CD14-positive monocyte (primary cell): ENCODE results near the gene AMOTL1. TPM values are rescaled to one million over a fixed set of nuclear protein-coding genes. Genes with fewer than 3 reads are reported as not detected.

Source experiments
- DNase-seq, 3 donors: peaks; one replicate each; pipeline ENCODE4 v3.0.0-alpha.2; 2011 to 2022
- H2AFZ ChIP-seq: 2 replicates; pipeline ENCODE4 v1.6.0; 2012; ENCODE audit warnings: mild to moderate bottlenecking, low read depth, low read length, inconsistent platforms; ENCODE audit not compliant: insufficient read depth, poor library complexity, severe bottlenecking
- H3K27ac ChIP-seq, 2 donors: 1 replicate in 1 of 2; 2 replicates in 1 of 2; pipeline ENCODE4 v1.5.1; 2012 to 2013; ENCODE audit warnings: low read length in 2 of 2, control low read depth in 1 of 2, inconsistent platforms in 1 of 2, low read depth in 1 of 2, mild to moderate bottlenecking in 1 of 2
- H3K27me3 ChIP-seq, 2 donors: one replicate each; pipeline versions ENCODE4 v1.6.0 to v1.6.1; 2011 to 2013; ENCODE audit warnings: low read length in 2 of 2; ENCODE audit not compliant: control insufficient read depth in 2 of 2, insufficient read depth in 2 of 2
- H3K36me3 ChIP-seq, 2 donors: replicated peaks in 1 of 2; 1 replicate in 1 of 2; 2 replicates in 1 of 2; pipeline versions ENCODE4 v1.5.1 to v1.6.1; 2012 to 2013; ENCODE audit warnings: low read length in 2 of 2, control low read depth in 1 of 2, inconsistent platforms in 1 of 2, mild to moderate bottlenecking in 1 of 2; ENCODE audit not compliant: insufficient read depth in 2 of 2, control insufficient read depth in 1 of 2
- H3K4me1 ChIP-seq, 2 donors: 1 replicate in 1 of 2; 2 replicates in 1 of 2; pipeline versions ENCODE4 v1.5.1 to v1.6.1; 2012 to 2013; ENCODE audit warnings: low read length in 2 of 2, control low read depth in 1 of 2, inconsistent platforms in 1 of 2, mild to moderate bottlenecking in 1 of 2, moderate library complexity in 1 of 2; ENCODE audit not compliant: insufficient read depth in 2 of 2, control insufficient read depth in 1 of 2
- H3K4me2 ChIP-seq: replicated peaks from 2 replicates; pipeline ENCODE3; 2012; ENCODE audit warnings: low read length, moderate library complexity, mild to moderate bottlenecking; ENCODE audit not compliant: poor library complexity, severe bottlenecking; ENCODE audit errors: extremely low read depth
- H3K4me3 ChIP-seq, 3 experiments: fragments of 200-600 bp in 1 of 3; sonication (generic) in 1 of 3; replicated peaks in 1 of 3; 1 replicate in 2 of 3; 2 replicates in 1 of 3; pipeline ENCODE4 v1.5.1; 2011 to 2013; ENCODE audit warnings: low read length in 3 of 3, mild to moderate bottlenecking in 3 of 3, control low read depth in 2 of 3, low read depth in 2 of 3, inconsistent platforms in 1 of 3, moderate library complexity in 1 of 3
- H3K79me2 ChIP-seq: 2 replicates; pipeline ENCODE4 v1.6.0; 2012; ENCODE audit warnings: mild to moderate bottlenecking, control low read depth, inconsistent platforms, low read length, moderate library complexity; ENCODE audit not compliant: insufficient read depth
- H3K9ac ChIP-seq: 2 replicates; pipeline ENCODE4 v1.6.0; 2017; ENCODE audit warnings: low read length, mild to moderate bottlenecking; ENCODE audit not compliant: insufficient read depth, poor library complexity, severe bottlenecking
- H3K9me3 ChIP-seq, 2 donors: replicated peaks in 1 of 2; 1 replicate in 1 of 2; 2 replicates in 1 of 2; pipeline versions ENCODE4 v1.5.1 to v1.6.1; 2012 to 2013; ENCODE audit warnings: low read length in 2 of 2, control low read depth in 1 of 2; ENCODE audit not compliant: control insufficient read depth in 1 of 2, insufficient read depth in 1 of 2
- H4K20me1 ChIP-seq: 2 replicates; pipeline ENCODE4 v1.6.0; 2012; ENCODE audit warnings: mild to moderate bottlenecking, low read length, control low read depth, moderate library complexity; ENCODE audit not compliant: insufficient read depth
- H3K27ac Mint-ChIP-seq, 7 donors: one replicate each; pipeline ENCODE4 v1.8.0; 2020; ENCODE audit warnings: mild to moderate bottlenecking in 7 of 7, mixed read lengths in 7 of 7, moderate library complexity in 6 of 7, inconsistent platforms in 2 of 7
- H3K27me3 Mint-ChIP-seq, 3 donors: one replicate each; pipeline ENCODE4 v1.8.0; 2021 to 2022; ENCODE audit warnings: low read depth in 3 of 3, mild to moderate bottlenecking in 3 of 3, mixed read lengths in 3 of 3, moderate library complexity in 3 of 3, inconsistent platforms in 1 of 3
- H3K36me3 Mint-ChIP-seq, 2 donors: one replicate each; pipeline ENCODE4 v1.8.0; 2020; ENCODE audit warnings: mixed read lengths in 2 of 2, inconsistent platforms in 1 of 2, mild to moderate bottlenecking in 1 of 2
- H3K4me1 Mint-ChIP-seq: one replicate; pipeline ENCODE4 v1.8.0; 2020; ENCODE audit warnings: mild to moderate bottlenecking, mixed read lengths
- H3K4me3 Mint-ChIP-seq, 2 donors: one replicate each; pipeline ENCODE4 v1.8.0; 2020; ENCODE audit warnings: mild to moderate bottlenecking in 2 of 2, mixed read lengths in 2 of 2, moderate library complexity in 1 of 2
- H3K9me3 Mint-ChIP-seq, 7 donors: one replicate each; pipeline ENCODE4 v1.8.0; 2020 to 2022; ENCODE audit warnings: mixed read lengths in 7 of 7, mild to moderate bottlenecking in 6 of 7, moderate library complexity in 6 of 7, inconsistent platforms in 2 of 7
- CTCF ChIP-seq: fragments of 200-600 bp; IDR thresholded peaks from one replicate; pipeline ENCODE4 v1.8.0; 2022; ENCODE audit warnings: antibody characterized with exemption, mild to moderate bottlenecking
- WGBS: methylation state at CpG from one replicate; pipeline ENCODE4 v1.1.5; 2013; ENCODE audit warnings: missing lambda C conversion rate; ENCODE audit not compliant: insufficient coverage; 5-methylcytosine and 5-hydroxymethylcytosine counted together
- intact Hi-C, 2 donors: fragments of 100-400 bp; cut with micrococcal nuclease; formaldehyde crosslinking; loops; one replicate each; pipeline versions ENCODE4 v1.15.0 to v1.15.1; 2023
- polyA plus RNA-seq, 3 donors: library from polyadenylated mRNA; depleted of rRNA in 1 of 3; unstranded in 2 of 3; stranded (reverse) in 1 of 3; fragments of 300-500 nt in 2 of 3; fragments of >200 nt in 1 of 3; fragmentation: Illumina TruSeq in 2 of 3; gene quantifications; 1 replicate in 2 of 3; 2 replicates in 1 of 3; pipeline ENCODE4 v1.2.3, GENCODE V29; 2012 to 2021

Gene AMOTL1
- polyA plus RNA-seq, 3 donors, result 0.41 to 0.66 (median 0.46) TPM

- Histone ChIP-seq H3K36me3 (no peaks in the 10 kb centered on the region), H3K4me1 (no peaks in the 10 kb centered on the region), H3K79me2 (no peaks in the 10 kb centered on the region), H3K4me2 (no peak overlapping the region), H3K4me3 (no peak overlapping the region), H2AFZ (no peak overlapping the region), H3K9ac (no peak overlapping the region), H4K20me1 (no peaks in the 10 kb centered on the region), H3K27me3 (no peaks in the 10 kb centered on the region), H3K9me3 (no peaks in the 10 kb centered on the region), H3K27ac (no peak overlapping the region)
- intact Hi-C loops, result no loop called here
- no peaks in the 10 kb centered on the region for H3K4me1 Mint-ChIP-seq
- no peak for DNase-seq
- H3K27me3 Mint-ChIP-seq, result no peaks in the 10 kb centered on the region
- peaks cover 0 to 2% (median 0%) of the 10 kb centered on the region in 7 donors for H3K9me3 Mint-ChIP-seq
- H3K36me3 Mint-ChIP-seq, result peaks cover 22 to 38% of the 10 kb centered on the region in 2 donors
- no peak for TF ChIP-seq CTCF
- WGBS, result 97% methylated on average over 6 of the region's 7 CpGs
- peak overlapping the region in 1 of 7 donors; percentile 28 for H3K27ac Mint-ChIP-seq
- no peak overlapping the region for H3K4me3 Mint-ChIP-seq
Measured at GRCh38 chr11:94822080-94822479, 53.9 kb downstream of the AMOTL1 start.

- H3K4me3 Mint-ChIP-seq, result no peak overlapping the region
- no peaks in the 10 kb centered on the region for H3K27me3 ChIP-seq
- no peak for DNase-seq
- no peaks in the 10 kb centered on the region for H3K4me1 ChIP-seq
- H3K27ac ChIP-seq, result no peak overlapping the region
- TF ChIP-seq CTCF, result no peak
- peaks cover 22 to 42% of the 10 kb centered on the region in 2 donors for H3K36me3 Mint-ChIP-seq
- H4K20me1 ChIP-seq, result no peaks in the 10 kb centered on the region
- peaks cover 0 to 2% (median 0%) of the 10 kb centered on the region in 7 donors for H3K9me3 Mint-ChIP-seq
- no peak overlapping the region for H3K27ac Mint-ChIP-seq
- no peaks in the 10 kb centered on the region for H3K9me3 ChIP-seq
- no peaks in the 10 kb centered on the region for H3K79me2 ChIP-seq
- intact Hi-C loops, result no loop called here
- no peak overlapping the region for H3K4me2 ChIP-seq
- WGBS, result no CpG with 5 or more reads among the region's 2 CpGs
- H3K4me3 ChIP-seq, result no peak overlapping the region
- H3K9ac ChIP-seq, result no peak overlapping the region
- H3K36me3 ChIP-seq, result no peaks in the 10 kb centered on the region
- H2AFZ ChIP-seq, result no peak overlapping the region
- no peaks in the 10 kb centered on the region for H3K4me1 Mint-ChIP-seq
- H3K27me3 Mint-ChIP-seq, result no peaks in the 10 kb centered on the region
Measured at GRCh38 chr11:94823102-94823732, 55.1 kb downstream of the AMOTL1 start.
